ENCODE measurements around the gene DFFB.

DNA sequence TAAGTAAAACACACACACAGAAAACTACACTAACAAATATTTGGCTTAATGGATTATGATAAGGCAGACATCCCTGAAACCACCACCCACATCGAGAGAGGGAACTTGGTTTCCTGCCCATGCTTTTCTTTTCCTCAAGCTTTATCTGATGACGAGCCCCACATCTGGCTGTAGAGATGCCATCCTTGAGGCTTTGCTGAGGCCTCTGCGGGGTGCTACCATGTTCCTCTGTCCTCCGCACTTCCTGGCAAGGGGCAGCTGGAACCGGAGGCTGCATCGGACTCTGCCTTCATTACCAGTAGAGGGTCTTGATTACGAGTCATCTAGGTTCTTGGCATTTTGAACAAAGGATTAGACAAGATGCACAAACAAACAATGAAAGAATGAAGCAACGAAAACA, 64.5 kb downstream of the DFFB start:
- TF ChIP-seq POLR2A (IDR thresholded peaks at IDR 0.05; ENCODE audit: low read length) (no peak), GATA1 (IDR thresholded peaks at IDR 0.05; ENCODE audit: low read depth, low read length) (no peak)
